ENCODE measurements around the gene ZNF502.
"Not testable (repeated sequence)": the region's sequence is repeated elsewhere in the genome, so short reads cannot be mapped to it uniquely, and the experiment has no call there.

Gene ZNF502

GRCh38 chr3:44712455-44713075 lies at the start of gene ZNF502:
TSS of gene ZNF502 (plus strand) at chr3:44712660. CDS start at chr3:44720262, 7,602 bp downstream.
- TF ChIP-seq, protein P1, sequence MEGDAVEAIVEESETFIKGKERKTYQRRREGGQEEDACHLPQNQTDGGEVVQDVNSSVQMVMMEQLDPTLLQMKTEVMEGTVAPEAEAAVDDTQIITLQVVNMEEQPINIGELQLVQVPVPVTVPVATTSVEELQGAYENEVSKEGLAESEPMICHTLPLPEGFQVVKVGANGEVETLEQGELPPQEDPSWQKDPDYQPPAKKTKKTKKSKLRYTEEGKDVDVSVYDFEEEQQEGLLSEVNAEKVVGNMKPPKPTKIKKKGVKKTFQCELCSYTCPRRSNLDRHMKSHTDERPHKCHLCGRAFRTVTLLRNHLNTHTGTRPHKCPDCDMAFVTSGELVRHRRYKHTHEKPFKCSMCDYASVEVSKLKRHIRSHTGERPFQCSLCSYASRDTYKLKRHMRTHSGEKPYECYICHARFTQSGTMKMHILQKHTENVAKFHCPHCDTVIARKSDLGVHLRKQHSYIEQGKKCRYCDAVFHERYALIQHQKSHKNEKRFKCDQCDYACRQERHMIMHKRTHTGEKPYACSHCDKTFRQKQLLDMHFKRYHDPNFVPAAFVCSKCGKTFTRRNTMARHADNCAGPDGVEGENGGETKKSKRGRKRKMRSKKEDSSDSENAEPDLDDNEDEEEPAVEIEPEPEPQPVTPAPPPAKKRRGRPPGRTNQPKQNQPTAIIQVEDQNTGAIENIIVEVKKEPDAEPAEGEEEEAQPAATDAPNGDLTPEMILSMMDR (conservative IDR thresholded peaks at IDR 0.05), result no peak; the same call in none of the 2 replicates
- TF ChIP-seq ZFX (IDR thresholded peaks at IDR 0.05), result no peak
- H3K27ac ChIP-seq, result peak within 1 kb of the TSS; percentile 16; the same call in 1 of the 2 replicates

DNA sequence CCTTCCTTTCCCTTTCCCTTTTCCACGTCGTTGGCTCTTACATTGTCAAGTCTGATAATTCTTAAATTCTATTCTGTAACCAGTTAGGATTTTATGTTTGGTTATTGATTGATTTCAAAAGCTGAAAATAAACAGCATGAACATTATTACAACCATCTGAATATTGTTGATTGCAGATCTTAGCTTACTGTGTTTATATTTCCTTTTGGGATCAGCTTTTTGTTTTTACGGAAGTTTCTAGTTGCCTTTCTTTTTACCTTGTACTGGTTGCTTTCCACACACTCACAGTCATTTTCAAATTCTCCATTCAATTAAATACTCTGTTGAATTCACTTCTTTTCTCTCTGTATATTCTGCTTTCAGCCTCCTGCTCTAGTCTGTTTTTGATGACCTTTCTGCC lies 47.3 kb upstream of the ZNF502 start:
- TF ChIP-seq, protein P1 (conservative IDR thresholded peaks at IDR 0.05), result no peak
- no peak for TF ChIP-seq ZFX (IDR thresholded peaks at IDR 0.05)
- no peak overlapping the region for H3K27ac ChIP-seq

GRCh38 chr3:44666346-44666745 lies 46.1 kb upstream of the ZNF502 start:
- no peak overlapping the region for H3K27ac ChIP-seq
- no peak for TF ChIP-seq ZFX (IDR thresholded peaks at IDR 0.05)

- no peak for TF ChIP-seq ZFX (IDR thresholded peaks at IDR 0.05)
- TF ChIP-seq, protein P1 (conservative IDR thresholded peaks at IDR 0.05), result no peak
Observed at GRCh38 chr3:44669760-44670159, 42.7 kb upstream of the ZNF502 start.

GRCh38 chr3:44673466-44673865 lies 39.0 kb upstream of the ZNF502 start:
- H3K27ac ChIP-seq, result not testable (repeated sequence)

More at GRCh38 chr3:44669760-44670159, 42.7 kb upstream of the ZNF502 start:
- no peak overlapping the region for H3K27ac ChIP-seq

DNA sequence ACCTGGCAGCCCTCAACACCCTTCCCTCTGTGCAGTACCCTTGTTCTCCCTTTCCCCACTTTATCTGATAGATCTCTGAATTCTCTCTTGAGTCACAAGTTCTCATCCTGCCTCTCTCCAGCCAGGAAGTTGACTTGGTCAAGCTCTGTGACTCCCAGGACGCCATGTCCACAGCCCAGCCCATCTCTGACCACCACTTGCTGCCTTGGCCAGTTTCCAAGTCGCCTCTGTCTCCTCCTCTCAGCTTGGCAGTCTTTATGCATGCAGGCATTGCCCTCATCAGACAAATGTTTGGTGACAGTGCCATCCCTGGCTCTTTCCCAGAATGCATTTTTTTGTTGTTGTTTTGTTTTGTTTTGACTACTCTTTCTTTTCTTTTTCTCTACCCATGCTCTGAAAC lies 38.2 kb upstream of the ZNF502 start:
- no peak overlapping the region for H3K27ac ChIP-seq
- TF ChIP-seq ZFX (IDR thresholded peaks at IDR 0.05), result no peak
- TF ChIP-seq, protein P1 (conservative IDR thresholded peaks at IDR 0.05), result no peak

DNA sequence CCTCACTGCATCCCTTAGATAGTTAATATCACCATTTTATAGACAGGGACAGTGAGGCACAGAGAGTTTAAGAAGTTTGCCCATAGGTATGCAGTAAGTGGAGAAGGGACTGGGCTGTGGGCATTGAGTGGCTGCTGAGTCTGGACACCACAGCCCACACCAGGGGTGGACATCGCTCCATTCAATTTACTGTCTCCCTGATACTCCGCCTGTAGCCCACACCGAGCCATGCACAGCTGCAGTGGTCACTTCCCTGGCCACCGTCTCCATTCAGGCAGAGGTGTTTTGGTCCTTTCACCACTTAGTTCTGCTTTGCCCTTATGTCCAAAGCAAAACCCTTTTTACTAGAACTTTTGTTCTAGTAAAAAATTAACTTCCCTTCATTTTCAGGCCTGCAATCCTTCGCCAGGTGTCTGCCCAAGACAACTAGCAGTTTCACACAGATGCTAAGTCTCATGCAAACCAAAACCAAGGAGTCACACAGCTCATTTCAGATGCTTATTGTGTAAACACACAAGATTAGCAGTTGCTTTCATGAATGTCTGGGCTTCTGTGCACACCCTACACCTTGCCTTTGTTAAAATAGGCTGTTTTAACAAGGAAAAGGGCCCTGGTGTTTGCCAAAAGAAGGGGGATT lies 33.9 kb upstream of the ZNF502 start:
- H3K27ac ChIP-seq, result no peak overlapping the region
- no peak for TF ChIP-seq ZFX (IDR thresholded peaks at IDR 0.05)
- TF ChIP-seq, protein P1 (conservative IDR thresholded peaks at IDR 0.05), result no peak

DNA sequence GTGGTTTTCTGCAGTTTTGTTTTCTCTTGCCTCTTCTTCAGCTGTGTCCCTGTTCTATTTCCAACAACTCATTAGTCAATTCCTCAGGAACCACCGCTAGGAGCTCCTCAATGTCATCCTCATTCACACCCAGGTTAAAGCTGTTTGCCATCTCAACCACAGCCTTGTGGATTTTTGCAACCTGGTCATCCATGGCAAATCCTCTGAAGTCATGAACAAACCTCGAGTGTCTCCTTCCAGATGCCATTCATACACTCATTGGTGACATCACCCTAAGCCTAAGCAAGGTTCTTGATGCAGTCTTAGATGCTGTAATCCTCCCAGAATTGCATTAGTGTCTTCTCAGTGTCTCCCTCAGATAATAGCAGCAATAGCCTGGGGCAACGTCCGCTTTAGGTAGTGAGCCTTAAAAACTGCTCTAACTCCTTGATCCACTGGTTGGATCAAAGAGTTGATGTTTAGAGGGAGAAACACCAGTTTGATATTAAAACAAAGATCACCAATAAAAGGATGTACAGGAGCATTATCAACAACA lies 31.5 kb upstream of the ZNF502 start:
- TF ChIP-seq ZFX (IDR thresholded peaks at IDR 0.05), result no peak
- TF ChIP-seq, protein P1 (conservative IDR thresholded peaks at IDR 0.05), result no peak
- H3K27ac ChIP-seq, result no peak overlapping the region
